Tibial artery (tissue), 4 donors: ENCODE data around the gene PPT1.
"Not testable (repeated sequence)": the region's sequence is repeated elsewhere in the genome, so short reads cannot be mapped to it uniquely, and the experiment has no call there.

Experiments
- DNase-seq, 2 donors: peaks; one replicate each; pipeline ENCODE4 v3.0.0-alpha.2; 2019
- H3K27ac ChIP-seq, 2 donors: fragments of 200-600 bp; sonication (generic) in 1 of 2; 1 replicate in 1 of 2; 2 replicates in 1 of 2; pipeline ENCODE4 v1.5.1; 2018 to 2019; ENCODE audit warnings: mild to moderate bottlenecking in 1 of 2
- H3K27me3 ChIP-seq, 2 donors: fragments of 200-600 bp; sonication (generic) in 1 of 2; one replicate each; pipeline versions ENCODE4 v1.5.1 to v1.6.0; 2016 to 2019
- H3K36me3 ChIP-seq, 3 donors: fragments of 200-600 bp; sonication (generic) in 2 of 3; one replicate each; pipeline ENCODE4 v1.5.1; 2016 to 2019; ENCODE audit warnings: mild to moderate bottlenecking in 2 of 3
- H3K4me1 ChIP-seq, 4 donors: fragments of 200-600 bp; sonication (generic) in 2 of 4; 1 replicate in 3 of 4; 2 replicates in 1 of 4; pipeline ENCODE4 v1.5.1; 2016 to 2019
- H3K4me3 ChIP-seq, 2 donors: fragments of 200-600 bp; sonication (generic) in 1 of 2; 1 replicate in 1 of 2; 2 replicates in 1 of 2; pipeline ENCODE4 v1.5.1; 2018 to 2019; ENCODE audit warnings: mild to moderate bottlenecking in 2 of 2
- H3K9me3 ChIP-seq, 3 donors: fragments of 200-600 bp; sonication (generic) in 1 of 3; one replicate each; pipeline ENCODE4 v1.5.1; 2016 to 2019
- CTCF ChIP-seq, 2 experiments: fragments of 200-600 bp in 1 of 2; fragments of 450-650 bp in 1 of 2; IDR thresholded peaks; one replicate each; pipeline ENCODE4 v1.5.1; 2017 to 2019; ENCODE audit warnings: antibody characterized with exemption in 2 of 2, mild to moderate bottlenecking in 1 of 2, moderate library complexity in 1 of 2
- intact Hi-C: fragments of 100-400 bp; cut with DNase I; formaldehyde crosslinking; loops from one replicate; pipeline ENCODE4 v1.15.0; 2023; ENCODE audit warnings: low total_unique reads

PPT1 gene

GRCh38 chr1:40039245-40039756 lies 57.8 kb downstream of the PPT1 start:
- no peaks in the 10 kb centered on the region for H3K36me3 ChIP-seq
- H3K9me3 ChIP-seq = no peaks in the 10 kb centered on the region
- no peaks in the 10 kb centered on the region for H3K27me3 ChIP-seq
- intact Hi-C loops = no loop called here
- peaks cover 0 to 60% (median 50%) of the 10 kb centered on the region in 4 donors for H3K4me1 ChIP-seq
- DNase-seq = peak in 1 of 2 donors; percentile 82
- peak overlapping the region; percentile 96 to 99 for H3K27ac ChIP-seq
- peak in 1 of 2 experiments; percentile 9 for TF ChIP-seq CTCF (IDR thresholded peaks at IDR 0.05)
- H3K4me3 ChIP-seq = peak overlapping the region; percentile 83 to 97

- H3K27ac ChIP-seq = peak overlapping the region; percentile 96 to 99
- H3K9me3 ChIP-seq = no peaks in the 10 kb centered on the region
- TF ChIP-seq CTCF (IDR thresholded peaks at IDR 0.05) = no peak
- H3K4me1 ChIP-seq = peaks cover 0 to 54% (median 48%) of the 10 kb centered on the region in 4 donors
- DNase-seq = no peak
- H3K27me3 ChIP-seq = no peaks in the 10 kb centered on the region
- no peak overlapping the region for H3K4me3 ChIP-seq
- intact Hi-C loops = no loop called here
- no peaks in the 10 kb centered on the region for H3K36me3 ChIP-seq
Measured at GRCh38 chr1:40038697-40039096, 58.4 kb downstream of the PPT1 start.

- intact Hi-C loops, H3K4me3 ChIP-seq, H3K9me3 ChIP-seq, DNase-seq, H3K36me3 ChIP-seq, H3K27me3 ChIP-seq: not testable (repeated sequence)
- Histone ChIP-seq H3K4me1 (peaks cover 0 to 40% (median 37%) of the 10 kb centered on the region in 4 donors), H3K27ac (peak overlapping the region; percentile 68 to 96)
Measured at GRCh38 chr1:40037254-40037653, 59.8 kb downstream of the PPT1 start.

GRCh38 chr1:40036574-40036973 lies 60.5 kb downstream of the PPT1 start:
- no peaks in the 10 kb centered on the region for H3K36me3 ChIP-seq
- intact Hi-C loops = no loop called here
- no peak for TF ChIP-seq CTCF (IDR thresholded peaks at IDR 0.05)
- no peaks in the 10 kb centered on the region for H3K27me3 ChIP-seq
- no peak overlapping the region for H3K4me3 ChIP-seq
- H3K4me1 ChIP-seq = peaks cover 0 to 33% (median 30%) of the 10 kb centered on the region in 4 donors
- peak; percentile 70 to 86 for DNase-seq
- H3K27ac ChIP-seq = peak overlapping the region; percentile 68 to 96
- H3K9me3 ChIP-seq = no peaks in the 10 kb centered on the region

GRCh38 chr1:40034869-40035268 lies 62.2 kb downstream of the PPT1 start:
- Histone ChIP-seq H3K36me3 (no peaks in the 10 kb centered on the region), H3K27ac (no peak overlapping the region), H3K27me3 (no peaks in the 10 kb centered on the region), H3K4me1 (peaks cover 0 to 29% (median 27%) of the 10 kb centered on the region in 4 donors), H3K9me3 (no peaks in the 10 kb centered on the region), H3K4me3 (no peak overlapping the region)
- DNase-seq = no peak
- TF ChIP-seq CTCF (IDR thresholded peaks at IDR 0.05) = no peak
- intact Hi-C loops = no loop called here

- Histone ChIP-seq H3K4me3 (no peak overlapping the region), H3K27me3 (no peaks in the 10 kb centered on the region), H3K4me1 (peaks cover 0 to 14% (median 13%) of the 10 kb centered on the region in 4 donors), H3K27ac (no peak overlapping the region), H3K9me3 (no peaks in the 10 kb centered on the region), H3K36me3 (no peaks in the 10 kb centered on the region)
- intact Hi-C loops = no loop called here
- peak; percentile 43 to 44 for TF ChIP-seq CTCF (IDR thresholded peaks at IDR 0.05)
- DNase-seq = peak in 1 of 2 donors; percentile 41
Measured at GRCh38 chr1:40032240-40032891, 64.7 kb downstream of the PPT1 start.
